NOMO-1 treated with DMSO at 0.1 percent for 48 hours (cell line): ENCODE data around the gene KRT32.

Source experiments
- DNase-seq: peaks from one replicate; lab custom pipeline; 2025; ENCODE audit not compliant: unreplicated experiment; lab: John Stamatoyannopoulos, UW

KRT32 gene

DNA sequence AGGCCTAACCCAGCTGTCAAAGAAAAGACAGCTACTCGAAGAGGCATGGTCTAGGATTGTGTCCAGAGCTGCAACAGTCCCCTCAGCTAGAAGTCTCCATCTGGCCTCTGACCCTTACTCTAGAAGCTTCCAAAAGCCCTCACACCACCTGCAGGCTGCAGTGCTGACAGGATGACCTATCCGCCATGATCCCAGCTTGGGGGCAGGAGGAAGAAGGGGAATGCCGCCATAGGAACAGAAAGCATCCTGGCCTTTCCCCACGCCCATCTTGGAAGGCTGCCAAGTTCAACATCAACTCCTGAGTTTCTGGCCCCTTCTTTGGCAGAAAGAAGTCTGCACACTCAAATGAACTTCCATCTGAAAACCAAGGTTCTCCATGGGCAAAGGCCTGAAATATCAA, 25.6 kb upstream of the KRT32 start:
- DNase-seq = peak; percentile 26

DNA sequence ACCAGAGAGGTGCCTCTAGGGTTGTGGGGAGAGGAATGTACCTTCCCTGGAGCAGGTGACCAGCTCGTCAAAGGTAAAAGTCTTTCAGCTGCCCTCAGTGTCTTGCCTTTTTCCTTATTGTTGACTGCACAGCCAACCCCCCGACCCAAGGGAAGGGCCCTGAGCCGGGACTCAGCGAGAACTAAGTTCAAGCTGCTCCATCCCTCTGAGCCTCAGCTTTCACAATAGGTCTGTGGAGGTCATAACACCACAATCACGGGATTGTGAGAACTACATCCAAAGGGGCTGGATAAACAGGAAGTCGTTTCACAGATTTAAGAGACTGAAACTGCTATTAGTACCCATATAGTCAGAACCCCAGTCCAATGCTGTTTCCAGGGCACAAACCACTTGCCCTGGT, 25.2 kb upstream of the KRT32 start:
- peak; percentile 55 for DNase-seq

DNA sequence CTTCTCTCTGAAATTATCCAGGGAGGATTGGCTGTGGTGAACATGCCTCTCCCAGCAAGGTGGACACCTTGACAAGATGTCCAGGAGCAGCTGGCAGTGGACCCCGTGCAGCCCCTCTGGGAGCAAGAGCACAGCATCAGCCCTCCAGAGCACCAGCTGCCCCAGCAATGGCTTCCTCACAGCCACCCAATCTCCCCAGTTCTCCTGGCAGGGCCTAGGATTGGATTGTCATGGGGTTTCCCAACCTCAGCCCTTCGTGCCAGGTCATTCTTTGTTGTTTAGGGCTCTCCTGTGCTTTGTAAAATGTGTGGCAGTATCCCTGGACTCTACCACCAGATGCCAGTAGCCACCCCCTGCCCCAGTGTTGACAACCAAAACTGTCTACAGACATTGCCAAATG, 24.3 kb upstream of the KRT32 start:
- no peak for DNase-seq

DNA sequence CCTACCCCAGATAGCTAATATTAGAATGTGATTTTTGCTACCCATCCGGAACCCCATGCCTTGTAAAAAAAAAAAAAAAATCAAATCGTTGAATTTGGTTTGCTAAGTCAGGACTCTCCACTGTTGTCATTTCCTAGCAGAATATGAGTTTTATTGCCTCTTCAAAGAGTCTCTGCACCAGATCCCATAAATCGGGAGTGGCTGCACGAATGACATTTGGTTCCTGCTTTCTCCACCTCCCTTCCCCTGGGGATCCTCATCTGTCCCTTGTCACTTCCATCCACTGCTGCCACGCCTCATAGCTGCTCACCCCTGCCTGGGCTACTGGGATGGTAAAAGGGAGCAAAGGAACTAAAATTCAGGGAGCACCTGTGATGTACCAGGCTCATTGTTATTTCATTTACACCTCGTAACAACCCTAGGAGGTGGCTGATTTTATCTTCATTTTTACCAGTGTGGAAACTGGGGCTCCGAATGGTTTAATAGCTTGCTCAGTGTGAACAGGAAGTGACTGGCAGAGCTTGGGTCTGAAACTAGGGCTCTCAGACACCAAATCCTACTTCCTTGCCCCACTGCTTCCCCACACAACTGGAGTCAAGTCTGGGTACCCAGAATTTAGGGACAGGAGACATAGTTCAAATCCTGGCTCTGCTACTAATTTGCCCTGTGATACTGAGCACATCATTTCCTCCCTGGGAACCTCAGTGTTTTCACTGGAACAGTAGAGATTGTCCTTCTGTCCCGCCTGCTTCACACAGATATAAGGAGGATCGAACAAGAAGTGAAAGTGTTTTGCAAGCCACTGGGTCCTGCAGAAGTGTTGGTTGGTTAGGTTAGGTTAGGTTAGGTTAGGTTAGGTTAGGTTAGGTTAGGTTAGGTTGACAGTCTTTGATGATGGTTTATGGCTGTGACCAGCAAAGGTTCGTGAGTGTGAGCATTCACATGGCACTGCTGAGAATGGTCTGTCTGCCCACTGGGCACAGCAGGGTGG, 23.1 kb upstream of the KRT32 start:
- DNase-seq = peak; percentile 69

DNA sequence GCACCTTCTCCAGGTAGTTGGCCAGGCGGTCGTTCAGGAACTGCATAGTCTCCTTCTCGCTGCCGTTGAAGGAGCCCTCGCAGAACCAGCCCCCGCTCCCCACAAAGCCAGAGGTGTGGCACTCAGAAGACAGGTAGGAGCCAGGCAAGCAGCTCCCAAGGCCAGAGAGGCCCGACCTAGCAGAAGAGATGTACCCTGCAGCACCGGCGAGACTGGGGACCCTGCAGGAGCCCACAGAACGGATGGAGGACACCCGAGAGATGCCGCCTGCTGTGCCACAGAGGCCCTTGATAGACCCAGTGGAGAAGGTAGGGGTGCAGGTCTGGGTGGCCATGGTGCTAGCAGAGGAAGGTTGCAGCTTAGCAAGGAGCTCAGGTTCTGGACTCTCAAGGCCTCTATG, 22.3 kb upstream of the KRT32 start, which contains the start of gene KRT36:
TSS of gene KRT36 (minus strand) at position 380 of the 400 bp plus-strand sequence. CDS start at position 334, 46 bp downstream.
- no peak for DNase-seq

DNA sequence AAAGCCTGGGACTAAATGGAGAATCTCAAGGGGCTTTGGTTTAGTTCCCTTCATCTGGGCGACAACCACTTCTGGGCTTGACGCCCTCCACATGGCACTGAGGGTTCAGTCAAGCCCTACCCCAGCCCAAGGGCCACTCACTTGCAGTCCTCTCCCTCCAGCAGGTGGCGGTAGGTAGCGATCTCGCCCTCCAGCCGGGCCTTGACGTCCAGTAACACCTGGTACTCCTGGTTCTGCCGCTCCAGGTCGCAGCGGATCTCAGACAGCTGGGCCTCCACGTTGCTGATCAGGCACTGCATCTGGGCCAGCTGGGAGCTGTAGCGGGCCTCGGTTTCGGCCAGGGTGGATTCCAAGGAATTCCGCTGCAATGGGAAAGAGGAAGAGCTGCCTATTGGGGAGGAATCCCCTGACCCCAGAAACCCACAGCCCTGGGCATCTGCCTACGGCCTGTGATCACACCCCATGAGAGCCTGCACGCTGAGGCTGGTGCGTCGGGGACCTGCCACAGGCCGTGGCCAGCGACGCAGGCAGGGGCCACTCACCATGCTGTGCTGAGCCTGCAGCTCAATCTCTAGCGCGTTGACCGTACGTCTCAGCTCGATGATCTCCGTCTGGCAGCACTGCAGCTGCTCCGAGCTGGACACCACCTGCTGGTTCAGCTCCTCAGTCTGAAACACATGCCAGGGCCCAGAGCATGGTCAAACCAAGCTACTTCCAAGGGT, 19.8 kb upstream of the KRT32 start:
- DNase-seq = no peak

DNA sequence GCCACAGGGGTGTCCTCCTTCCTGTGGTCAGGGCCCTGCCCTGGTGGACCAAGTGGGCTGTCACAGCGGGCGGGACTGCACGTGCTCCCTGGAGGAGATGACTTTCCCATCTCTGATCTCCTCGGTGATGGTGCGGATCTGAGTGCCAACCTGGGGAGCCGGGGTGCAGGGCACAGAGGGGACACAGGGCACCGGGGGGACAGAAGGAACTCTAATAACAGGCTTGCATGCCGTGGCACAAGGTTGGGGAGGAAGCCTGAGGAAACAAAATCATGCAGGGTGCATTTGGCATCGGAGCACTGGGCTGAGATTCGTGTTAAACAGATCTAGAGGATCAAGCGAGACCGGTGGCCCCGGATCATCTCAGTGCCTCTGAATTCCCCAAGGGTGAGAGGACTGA, 19.1 kb upstream of the KRT32 start:
- no peak for DNase-seq

DNA sequence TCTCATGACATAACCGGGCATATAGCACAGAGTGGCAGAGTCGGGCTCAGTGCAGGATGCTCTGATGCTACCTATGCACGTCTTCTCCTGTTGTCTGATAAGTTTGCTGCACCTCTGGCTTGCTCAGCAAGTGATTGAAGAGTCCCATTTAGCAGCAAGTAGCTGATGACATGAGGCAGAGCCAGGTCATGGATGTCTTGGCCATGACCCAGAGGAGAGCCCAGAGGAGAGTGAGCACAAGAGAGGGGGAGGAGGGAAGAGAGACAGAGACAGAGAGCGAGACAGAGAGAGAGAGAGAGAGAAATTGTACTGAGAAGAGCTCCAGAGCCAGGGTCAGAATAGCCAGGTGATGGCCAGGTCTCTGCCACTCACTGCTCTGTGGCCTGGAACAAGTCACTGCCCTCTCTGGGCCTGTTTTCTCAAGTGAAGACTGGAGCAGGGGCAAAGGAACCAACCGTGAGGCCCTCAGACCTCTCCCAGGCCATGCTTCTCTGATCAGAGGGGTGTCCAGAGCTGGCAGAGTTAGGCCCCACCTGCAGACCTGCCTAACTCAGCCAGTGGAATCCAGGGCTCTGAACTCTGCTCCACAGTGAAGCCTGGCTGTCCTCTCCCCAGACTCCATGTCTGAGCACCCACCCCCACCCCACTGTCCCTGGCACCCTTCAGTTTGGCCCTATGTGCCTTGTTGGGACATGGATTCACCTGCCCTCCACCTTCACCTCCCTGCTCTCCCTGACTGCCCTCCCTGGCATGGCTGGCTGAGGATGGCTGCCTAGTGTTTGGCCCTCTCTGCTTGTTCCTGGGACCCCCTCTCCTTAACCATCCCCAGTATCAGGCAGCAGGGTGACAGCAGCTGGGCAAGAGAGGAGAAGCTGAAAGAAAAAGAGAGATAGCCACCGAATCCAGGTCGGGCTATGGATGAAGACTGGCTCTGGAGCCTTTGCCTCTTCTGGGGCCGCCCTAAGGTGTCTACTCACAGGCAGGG, 18.0 kb upstream of the KRT32 start:
- DNase-seq = no peak

DNA sequence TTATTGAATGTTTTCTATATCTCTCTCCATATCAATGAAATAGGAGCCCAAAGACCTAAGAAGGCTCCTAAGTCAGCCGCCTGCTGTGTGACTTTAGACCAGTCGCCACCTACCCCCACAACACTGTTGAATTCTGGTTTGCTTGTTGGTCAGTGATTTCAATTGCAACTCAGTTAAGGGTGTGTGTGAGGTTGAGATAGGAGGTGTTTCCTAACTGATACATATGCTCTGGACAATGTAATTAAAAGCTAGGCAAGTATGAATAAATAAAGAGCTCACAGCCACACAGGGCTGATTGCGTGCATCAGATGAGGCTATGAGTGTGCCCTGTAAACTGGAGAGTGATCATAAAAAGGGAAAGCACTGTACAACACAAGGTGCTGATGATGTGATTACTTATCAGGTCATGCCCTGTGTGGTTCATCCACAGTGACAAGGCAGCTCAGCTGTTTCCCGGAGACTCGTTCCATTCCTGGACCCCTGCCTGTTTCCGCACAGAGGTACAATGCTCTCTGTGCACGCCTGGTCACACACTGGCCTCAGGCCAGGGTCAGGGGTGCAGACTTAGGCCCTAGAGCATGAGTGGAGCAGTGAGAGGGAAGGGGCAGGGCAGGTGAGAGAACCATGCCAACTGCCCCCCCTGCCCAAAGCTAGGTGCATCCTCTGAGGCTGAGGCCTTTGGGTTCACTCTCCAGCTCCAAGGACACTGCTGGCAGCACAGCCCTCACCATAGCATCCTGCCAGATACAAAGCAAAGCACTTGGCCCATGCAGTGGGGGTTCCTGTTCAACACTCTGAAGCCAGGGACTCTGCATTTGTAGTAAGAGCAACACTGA, 17.0 kb upstream of the KRT32 start:
- no peak for DNase-seq

DNA sequence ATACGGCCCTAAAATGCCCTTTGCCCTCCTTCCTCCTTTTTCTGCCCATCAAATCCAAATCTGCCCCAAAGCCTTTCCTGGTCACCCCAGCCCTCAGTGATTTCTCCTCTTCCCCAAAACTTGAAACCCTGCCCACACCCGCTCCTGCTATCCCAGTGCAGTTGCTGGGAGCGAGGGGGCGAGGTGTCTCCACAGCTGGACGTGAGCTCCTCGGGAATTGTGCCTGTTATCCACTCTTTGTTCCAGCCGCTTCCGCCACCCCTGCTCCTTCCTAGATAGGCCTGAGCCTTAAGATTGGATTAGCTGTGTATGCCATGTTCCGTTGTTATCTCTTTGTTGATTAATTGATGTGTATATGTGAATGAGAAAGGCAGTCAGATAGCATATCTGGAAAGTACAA, 16.3 kb upstream of the KRT32 start:
- DNase-seq = no peak

DNA sequence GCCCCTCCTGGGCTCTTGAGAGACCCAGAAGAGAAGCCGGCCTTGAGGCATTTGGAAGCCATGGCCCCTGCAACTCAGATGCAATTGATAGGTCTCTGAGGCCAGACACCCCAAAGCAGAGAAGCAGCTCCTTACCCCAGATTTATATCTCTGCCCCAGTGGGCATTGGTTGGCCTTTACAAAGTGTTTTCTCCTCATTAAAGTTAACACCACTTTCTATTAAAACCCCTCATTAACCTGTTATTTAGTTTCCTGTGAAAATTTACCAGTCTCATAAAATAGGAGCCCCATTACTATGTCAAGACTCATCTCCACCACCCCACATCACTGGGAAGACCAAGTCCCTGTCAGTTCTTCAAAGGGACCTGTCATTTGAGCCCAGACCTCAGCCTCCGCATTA, 13.8 kb upstream of the KRT32 start, which contains the start of gene KRT35:
TSS of gene KRT35 (minus strand) at position 116 of the 400 bp plus-strand sequence. CDS start at position 62, 54 bp downstream.
- DNase-seq = no peak

DNA sequence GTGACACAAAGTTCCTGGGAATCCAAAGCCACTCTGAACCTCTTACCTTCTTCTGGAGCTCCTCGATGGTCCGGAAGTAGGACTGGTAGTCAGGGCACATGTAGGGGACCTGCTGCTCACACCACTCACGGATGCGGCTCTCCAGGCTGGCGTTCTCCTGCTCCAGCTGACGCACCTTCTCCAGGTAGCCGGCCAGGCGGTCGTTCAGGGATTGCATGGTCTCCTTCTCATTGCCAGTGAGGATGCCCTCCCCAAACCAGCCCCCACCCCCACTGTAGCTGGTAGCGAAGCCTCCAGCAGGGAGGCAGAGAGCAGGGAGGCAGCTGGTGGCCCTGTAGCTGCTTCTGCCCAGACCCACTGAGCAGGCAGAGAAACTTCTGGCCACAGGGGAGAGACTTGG, 13.4 kb upstream of the KRT32 start:
- no peak for DNase-seq

DNA sequence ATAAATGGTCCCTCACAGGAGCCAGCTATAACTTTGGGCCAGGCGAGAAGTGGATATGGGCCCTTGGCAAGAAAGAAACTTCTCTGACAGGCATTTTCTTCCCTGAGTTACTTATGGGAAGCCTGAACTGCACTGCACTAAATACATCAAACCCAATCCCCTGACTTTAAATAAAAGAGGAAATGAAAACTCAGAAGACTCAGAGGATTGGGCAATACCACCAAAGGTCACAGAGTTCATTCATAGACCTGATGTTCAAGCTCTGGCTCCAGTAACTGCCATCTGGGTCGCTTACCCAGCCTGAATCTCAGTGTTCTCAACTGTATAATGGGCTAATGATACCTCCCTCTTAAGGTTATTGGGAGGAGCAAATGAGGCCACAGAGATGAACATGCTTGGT, 12.9 kb upstream of the KRT32 start:
- DNase-seq = peak; percentile 77

DNA sequence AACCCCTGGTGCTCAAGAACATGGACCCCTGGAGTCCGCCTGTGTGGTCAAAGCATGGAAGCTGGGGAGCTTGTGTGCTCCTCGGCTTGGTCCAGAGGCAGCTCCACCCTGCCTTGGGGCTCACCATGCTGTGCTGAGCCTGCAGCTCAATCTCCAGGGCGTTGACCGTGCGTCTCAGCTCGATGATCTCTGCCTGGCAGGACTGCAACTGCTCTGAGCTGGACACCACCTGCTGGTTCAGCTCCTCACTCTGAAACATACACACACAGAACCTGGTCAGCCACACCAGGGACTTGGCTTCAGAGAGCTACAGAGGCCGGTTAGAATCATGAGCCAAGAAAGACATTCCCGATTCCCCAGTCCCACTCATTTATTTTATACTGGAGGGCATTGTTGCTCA, 11.1 kb upstream of the KRT32 start:
- DNase-seq = no peak

DNA sequence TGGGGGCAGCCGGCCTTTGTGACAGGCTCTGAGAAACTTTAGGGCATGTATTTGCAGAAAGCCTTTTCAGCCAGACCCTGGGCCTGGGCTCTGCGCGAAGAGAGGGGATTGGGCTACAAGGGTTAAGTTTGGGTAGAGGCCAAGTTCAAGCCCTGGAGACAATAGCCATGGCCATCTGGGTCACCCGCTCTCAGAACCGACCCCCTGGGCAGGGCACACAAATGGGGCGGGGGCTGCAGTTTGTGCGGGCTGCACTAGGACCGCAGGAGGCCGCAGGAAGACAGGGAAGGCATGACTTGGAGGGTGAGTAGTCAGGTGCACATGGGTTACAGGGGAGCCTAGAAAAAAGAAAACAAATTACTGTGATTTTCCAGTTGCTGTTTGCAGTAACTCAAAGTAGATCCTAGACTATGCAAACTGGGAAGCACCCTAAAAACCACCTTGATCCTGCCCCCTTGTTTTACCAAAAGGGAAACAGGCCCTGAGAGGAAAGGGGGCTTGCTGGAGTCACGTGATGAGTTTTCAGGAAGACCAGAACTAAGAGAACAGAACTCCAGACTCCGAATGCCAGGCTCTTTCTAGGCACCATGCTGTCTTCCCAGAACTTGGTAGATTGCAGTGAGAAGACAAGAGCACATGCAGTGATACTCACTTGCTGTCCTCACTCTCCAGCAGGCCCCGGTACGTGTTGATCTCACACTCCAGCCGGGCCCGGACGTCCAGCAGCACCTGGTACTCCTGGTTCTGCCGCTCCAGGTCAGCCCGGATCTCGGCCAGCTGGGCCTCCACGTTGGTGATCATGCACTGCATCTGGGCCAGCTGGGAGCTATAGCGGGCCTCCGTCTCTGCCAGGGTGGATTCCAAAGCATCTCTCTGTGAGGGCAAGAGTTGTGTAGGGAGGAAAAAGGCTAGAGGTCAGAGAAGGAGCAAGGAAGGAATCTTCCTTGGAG, 10.0 kb upstream of the KRT32 start:
- DNase-seq = no peak

DNA sequence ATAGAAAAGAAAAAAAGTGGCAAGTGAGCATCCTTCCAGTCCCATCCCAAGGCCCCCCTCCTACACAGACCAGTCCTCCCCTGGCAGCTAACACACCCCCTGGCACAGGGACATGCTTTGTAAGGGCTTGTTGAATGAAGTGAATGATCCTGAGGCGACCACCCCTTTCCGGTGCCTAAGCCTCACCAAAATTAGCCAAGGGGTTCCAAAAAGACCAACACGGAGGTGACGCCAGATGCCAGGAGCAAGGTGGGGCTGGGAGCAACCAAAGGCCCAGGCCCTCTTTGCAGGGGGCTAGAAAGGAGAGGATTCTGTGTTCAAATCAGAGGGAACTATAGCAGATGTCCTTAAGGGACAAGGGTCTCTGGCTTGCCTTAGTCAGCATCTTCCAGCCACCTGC, 8.2 kb upstream of the KRT32 start:
- no peak for DNase-seq

DNA sequence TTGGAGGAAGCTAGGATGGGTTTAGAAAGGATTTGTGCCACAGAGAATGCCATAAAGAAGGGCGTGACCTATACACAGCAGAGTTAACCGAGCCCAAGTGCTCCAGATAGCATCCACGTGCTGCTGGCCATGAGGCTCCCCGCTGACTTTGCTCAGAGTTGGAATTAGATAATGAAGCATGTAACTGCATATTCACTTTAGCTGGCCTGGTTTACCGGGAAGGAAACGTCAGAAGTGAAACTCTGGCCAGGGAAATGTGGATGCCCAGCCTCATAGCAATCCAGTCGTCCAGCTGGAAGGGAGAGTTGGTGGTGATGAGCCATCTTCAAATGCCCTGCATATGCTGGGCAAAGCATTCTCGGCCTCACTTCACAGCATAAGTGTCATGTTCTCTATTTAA, 7.7 kb upstream of the KRT32 start:
- DNase-seq = no peak

DNA sequence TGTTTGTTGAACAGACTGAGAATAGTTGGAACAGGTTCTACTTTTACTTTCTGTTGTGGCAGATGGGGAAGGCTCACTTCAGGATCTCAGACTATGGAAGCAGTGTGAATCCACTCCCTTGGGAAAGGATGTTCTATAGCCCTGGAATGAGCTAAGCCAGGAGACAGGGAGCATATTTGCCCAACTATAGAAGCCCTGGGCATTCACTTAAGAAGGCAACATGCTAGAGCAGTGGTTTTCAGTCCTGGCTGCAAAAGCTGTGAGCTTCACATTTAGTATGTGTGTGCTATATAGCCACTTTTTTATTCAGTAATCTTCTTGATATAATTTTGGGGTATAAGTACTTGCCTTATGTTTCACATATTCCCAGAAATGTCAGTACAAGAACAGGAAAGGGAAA, 1.2 kb upstream of the KRT32 start:
- no peak for DNase-seq

DNA sequence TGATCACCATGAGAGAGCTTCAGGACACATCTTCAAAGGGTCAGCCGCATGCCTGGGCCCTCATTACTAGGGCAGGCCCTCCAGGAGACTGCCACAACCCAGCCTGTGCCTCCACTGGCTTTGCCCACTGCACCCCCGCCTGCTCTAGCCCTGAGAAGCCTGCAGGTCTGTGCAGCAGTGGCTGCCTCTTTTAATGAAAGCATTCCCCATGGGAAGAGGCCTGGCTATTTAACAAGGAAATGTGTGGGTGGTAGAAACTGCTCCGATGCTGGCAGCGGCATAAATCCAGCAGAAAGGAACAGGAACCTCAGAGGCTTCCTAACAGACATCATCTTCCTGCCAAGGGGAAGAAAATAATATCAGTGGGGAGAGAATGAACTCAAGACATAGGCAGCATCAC, 375 bp upstream of the KRT32 start:
- DNase-seq = no peak
